Measurements from ENCODE around the gene CRTAP.

GRCh38 chr3:33117461-33117860 lies 3.6 kb downstream of the CRTAP start:
- no peak for TF ChIP-seq CTCF (IDR thresholded peaks at IDR 0.05)
- TF ChIP-seq POLR2A (IDR thresholded peaks at IDR 0.05), result no peak
